ENCODE data around the gene OVAAL. TPM values are rescaled to one million over a fixed set of nuclear protein-coding genes. Genes with fewer than 3 reads are reported as not detected.
"Not testable (repeated sequence)": the region's sequence is repeated elsewhere in the genome, so short reads cannot be mapped to it uniquely, and the experiment has no call there.

Gene OVAAL
- total RNA-seq, 1 donor from 2014 or later: not detected

DNA sequence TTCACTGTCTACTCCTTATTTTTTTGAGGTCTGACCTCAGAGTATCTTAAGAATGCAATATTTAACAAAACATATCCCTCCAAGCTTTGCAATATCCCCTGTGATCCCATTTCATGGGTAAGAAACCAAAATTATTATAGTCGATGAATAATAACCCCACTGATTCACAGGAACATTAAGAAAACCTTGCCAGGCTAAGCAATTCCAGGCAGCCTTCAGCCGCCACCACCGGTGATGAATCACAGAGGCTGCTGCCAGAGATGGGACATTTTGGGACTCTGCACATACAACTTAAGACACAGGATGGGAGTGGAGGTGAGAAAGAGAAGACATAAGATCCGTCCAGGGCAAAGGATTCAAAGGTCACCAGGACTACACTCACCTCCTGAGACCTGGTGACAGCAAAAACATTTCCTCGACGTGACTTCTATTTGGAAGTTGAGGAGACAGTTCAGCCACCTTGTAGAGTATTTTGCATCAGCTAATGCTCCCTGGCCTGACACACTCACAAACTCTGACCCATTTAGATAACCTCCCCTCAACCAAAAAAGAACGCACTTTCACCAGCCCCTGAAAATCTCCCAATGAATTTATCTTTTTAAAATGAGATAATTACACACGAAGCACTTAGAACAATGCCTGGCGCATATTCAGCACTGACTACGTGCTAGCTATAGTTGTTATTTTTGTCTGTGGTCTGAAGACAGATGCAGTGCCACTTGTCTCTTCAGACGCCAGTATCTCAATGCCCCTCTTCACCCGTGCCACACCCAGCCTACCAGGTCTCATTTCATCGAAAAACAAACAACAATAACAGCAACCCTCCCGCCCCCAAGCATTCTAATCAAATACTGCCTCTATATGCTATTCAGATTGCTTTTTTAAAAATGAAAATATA is 17.8 kb upstream of the OVAAL start:
- no peak for DNase-seq (ENCODE audit: low spot score)

- DNase-seq (ENCODE audit: low spot score): no peak
Observed at GRCh38 chr1:180542113-180542837, 16.5 kb upstream of the OVAAL start.

DNA sequence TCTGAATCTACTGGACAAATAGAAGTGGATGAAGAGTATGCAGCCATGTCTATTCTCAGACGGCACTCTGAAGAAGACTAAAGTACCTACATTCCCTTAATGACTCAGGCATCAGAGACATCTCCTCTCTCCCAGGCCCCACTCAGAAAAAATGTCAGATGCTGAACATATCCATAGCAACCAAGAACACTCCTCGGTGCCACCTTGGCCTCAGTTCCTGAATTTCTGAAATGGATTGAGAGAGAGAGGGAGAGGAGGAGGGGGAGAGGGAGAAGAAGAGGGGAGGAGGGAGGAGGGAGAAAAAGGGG is 16.0 kb upstream of the OVAAL start:
- no peak for DNase-seq (ENCODE audit: low spot score)

DNA sequence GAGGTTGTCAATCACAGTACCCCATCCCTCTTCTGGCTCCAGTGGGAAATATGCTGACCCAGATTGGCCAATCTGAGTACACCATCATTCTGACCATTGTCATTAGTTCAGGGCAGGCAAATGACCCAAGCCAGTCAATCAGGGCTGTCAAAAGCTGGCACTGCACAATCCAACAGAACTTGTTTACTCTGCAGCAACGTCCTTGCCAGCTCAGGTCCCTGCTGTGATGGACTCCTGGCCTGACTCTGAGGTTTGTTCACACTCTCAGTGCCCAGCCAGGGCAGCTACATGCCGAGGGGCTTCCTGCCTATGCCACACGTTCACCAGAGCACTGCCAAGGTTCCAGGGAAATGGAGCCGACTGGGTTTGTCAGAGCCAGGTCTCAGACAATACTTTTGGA is 14.7 kb upstream of the OVAAL start:
- no peak for DNase-seq (ENCODE audit: low spot score)

GRCh38 chr1:180545991-180546390 is 12.8 kb upstream of the OVAAL start:
- no peak for DNase-seq (ENCODE audit: low spot score)

- DNase-seq (ENCODE audit: low spot score): no peak
Observed at GRCh38 chr1:180548686-180549317, 10.0 kb upstream of the OVAAL start.

GRCh38 chr1:180549770-180550169 is 9.0 kb upstream of the OVAAL start:
- DNase-seq (ENCODE audit: low spot score): not testable (repeated sequence)

GRCh38 chr1:180550241-180550640 is 8.5 kb upstream of the OVAAL start:
- DNase-seq (ENCODE audit: low spot score): no peak

DNA sequence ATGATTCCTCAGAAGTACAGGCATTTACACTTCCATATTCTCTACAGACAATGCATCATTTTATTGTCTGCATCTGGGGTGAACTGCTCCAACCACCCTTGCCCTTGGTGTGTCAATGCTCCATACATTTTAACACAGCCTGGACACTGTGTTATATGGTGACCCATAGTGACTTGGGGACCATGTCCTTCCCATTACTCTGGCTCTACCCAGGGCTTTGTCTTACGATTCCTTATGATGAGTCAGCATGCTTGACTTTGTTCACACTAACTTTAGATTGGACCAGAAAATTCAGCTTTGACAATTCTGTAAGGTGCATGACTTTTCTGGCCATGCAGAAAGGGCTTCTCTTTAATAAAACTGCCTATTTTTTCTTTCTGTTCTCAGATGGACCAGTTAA is 6.8 kb upstream of the OVAAL start:
- no peak for DNase-seq (ENCODE audit: low spot score)

DNA sequence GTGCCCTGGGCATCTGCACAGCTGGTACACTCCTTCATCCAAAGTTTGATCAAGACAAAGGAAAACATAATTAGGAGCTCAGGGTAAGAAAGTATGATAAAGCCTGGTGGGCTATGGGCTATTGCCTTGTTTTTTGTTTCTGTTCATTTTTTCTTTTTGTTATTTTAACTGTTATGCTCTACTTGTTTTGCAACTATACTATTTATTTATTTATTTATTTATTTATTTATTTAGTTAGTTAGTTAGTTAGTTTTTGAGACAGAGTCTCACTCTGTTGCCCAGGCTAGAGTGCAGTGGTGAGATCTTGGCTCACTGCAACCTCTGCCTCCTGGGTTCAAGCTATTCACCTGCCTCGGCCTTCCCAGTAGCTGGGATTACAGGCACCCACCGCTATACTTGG is 5.7 kb upstream of the OVAAL start:
- not testable (repeated sequence) for DNase-seq (ENCODE audit: low spot score)

- no peak for DNase-seq (ENCODE audit: low spot score)
Observed at GRCh38 chr1:180555411-180555810, 3.4 kb upstream of the OVAAL start.

DNA sequence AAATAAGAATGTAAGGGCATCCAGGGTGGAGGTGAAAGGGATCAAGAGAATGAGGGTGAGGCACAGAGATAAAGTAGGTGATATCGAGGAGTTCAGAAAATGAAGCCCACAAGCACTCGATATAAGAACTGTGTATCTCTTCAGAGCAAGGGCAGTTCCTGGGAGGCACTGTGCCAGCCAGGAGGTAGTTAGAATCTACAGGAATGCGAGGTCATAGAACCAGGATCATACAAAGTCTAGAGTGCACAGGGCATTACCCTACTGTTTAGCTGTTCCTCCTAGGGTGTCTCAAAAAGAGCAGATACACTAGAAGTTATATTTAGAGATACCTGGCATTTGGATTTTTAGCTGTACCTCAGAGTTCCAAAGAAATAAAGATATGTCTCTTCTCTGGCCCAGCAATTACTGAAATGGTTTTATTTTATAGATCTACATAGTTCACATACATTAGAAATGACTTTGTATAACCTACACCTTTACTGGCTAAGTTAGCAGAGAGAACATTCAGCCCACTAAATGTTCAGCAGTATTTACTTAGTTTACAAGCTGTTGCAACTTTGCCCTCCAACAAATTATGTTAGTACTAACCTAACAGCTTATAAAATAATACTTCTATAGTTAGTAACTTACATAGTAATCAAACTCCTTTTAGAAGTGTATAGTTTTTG is 1.6 kb downstream of the OVAAL start:
- no peak for DNase-seq (ENCODE audit: low spot score)

- no peak for DNase-seq (ENCODE audit: low spot score)
Observed at GRCh38 chr1:180560868-180561600, 2.3 kb downstream of the OVAAL start.

DNA sequence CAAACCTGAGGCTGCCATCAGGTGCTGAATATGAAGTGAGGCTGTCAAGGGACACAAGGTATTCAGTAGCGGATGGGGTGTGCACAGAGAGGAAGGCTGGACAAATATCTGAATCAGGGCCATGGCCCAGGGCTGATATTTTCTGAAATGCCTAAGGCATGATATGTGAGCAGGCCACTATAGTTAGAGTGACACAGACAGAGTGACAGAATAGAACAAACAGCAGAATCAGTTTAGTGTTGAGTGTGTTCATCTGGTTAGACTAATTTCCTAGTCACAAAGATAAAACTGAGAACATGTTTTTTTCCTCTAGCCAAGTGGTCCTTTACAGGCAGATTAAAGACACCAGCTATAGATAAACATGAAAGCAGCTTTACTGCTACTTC is 3.9 kb downstream of the OVAAL start:
- no peak for DNase-seq (ENCODE audit: low spot score)

- DNase-seq (ENCODE audit: low spot score): no peak
Observed at GRCh38 chr1:180563026-180563827, 4.5 kb downstream of the OVAAL start.

DNA sequence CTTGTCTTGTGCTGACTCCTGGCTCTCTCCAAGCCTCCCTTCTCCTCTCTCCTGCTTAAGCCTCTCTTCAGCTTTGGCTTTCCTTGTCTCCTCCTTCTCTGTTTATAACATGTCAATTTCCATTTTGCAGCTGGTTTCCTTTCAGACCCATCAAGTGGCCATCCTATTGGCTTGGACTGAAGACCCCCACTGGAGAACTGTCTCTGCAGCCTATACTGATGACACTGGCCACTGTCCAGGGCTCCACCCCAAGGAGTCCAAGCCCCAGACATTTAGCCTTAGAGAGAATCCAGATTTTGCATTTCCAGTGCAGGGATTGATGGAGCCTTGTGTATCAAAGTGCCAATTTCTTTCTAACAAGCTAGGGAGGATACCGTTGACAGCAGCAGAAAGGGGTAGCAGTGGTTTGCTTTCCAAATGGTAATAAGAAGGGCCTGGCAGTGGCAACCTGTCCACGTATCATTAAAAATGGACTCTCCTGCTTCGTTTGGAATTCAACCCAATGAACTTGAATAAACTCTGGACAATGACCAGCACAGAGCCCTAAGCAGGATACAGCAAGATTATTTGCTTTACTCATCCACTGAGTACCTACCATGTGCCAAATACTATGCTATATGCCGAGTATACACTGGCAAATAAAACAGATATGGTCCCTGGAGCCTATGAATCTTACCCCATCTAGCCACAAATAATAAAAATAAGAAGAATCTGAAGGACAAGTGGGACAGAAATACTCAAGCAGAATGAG is 6.5 kb downstream of the OVAAL start:
- DNase-seq (ENCODE audit: low spot score): no peak

GRCh38 chr1:180566026-180566425 is 7.3 kb downstream of the OVAAL start:
- DNase-seq (ENCODE audit: low spot score): no peak

GRCh38 chr1:180566495-180566894 is 7.7 kb downstream of the OVAAL start:
- DNase-seq (ENCODE audit: low spot score): no peak

- DNase-seq (ENCODE audit: low spot score): no peak
Observed at GRCh38 chr1:180567654-180568053, 8.9 kb downstream of the OVAAL start.
